Bladder microvascular endothelial cell (primary cell): ENCODE measurements around the gene SHROOM3. TPM values are rescaled to one million over a fixed set of nuclear protein-coding genes. Genes with fewer than 3 reads are reported as not detected.

Source experiments
- total RNA-seq: library from RNA; depleted of rRNA; stranded (reverse); fragments of >200 nt; gene quantifications from 2 replicates; pipeline ENCODE4 v1.2.3, GENCODE V29; 2014

Gene SHROOM3
- total RNA-seq, result 0.19 and 0.81 TPM in 2 replicates

DNA sequence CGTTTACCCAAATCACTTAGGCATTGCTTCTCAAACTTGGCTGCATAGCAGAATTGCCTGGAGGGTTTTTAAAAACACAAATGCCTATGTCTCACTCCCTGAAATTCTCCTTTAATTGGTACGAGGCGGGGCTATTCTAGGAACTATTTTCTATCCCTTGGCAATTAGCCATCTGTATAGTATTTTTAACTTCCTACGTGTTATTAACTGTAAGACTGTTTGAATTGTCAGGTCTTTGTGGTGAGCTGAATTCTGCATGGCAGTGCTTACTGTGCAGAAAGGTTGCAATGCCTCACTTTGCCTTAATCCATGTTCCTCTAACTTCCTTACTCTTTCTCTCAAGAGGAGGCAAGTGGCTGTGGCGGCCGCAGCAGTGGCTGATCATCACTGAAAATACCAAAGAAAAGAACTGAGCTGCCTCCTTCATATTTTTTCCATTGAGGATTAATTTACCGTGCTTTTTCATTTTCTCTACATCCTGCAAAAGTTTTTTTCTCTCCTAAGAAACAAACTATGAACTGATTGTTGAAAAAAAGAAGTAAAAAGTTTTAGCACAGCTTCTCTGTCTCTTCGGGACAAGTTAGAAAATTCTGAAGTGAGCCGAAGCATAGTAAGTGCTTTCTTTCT lies at the start of gene SHROOM3:
TSS of gene SHROOM3 (plus strand) at position 329 of the 627 bp plus-strand sequence. CDS start 824 bp downstream, outside the sequence.

GRCh38 chr4:76420762-76421581 lies 14.1 kb upstream of the SHROOM3 start, which contains the start of gene CCDC158:
TSS of gene CCDC158 (minus strand) at chr4:76421141. CDS start at chr4:76403207, 17,934 bp downstream.

Other genes starting within 250 kb of the SHROOM3 start
- gene SCARB2, start 221.4 kb upstream of the SHROOM3 start, total RNA-seq, result 149 and 341 TPM in 2 replicates
- 0.38 TPM in 1 of 2 replicates, not detected in the other for gene FAM47E, start 183.5 kb upstream of the SHROOM3 start, total RNA-seq
- gene STBD1, start 128.5 kb upstream of the SHROOM3 start, total RNA-seq, result 0.82 and 3.1 TPM in 2 replicates
- not detected in 2 replicates for gene CCDC158, start 14.1 kb upstream of the SHROOM3 start, total RNA-seq